PC-9 (cell line): ENCODE data around the gene SKP1. TPM values are rescaled to one million over a fixed set of nuclear protein-coding genes. Genes with fewer than 3 reads are reported as not detected.

ENCODE experiments used
- Bru-seq: library from RNA; stranded (reverse); fragments of 400-500 nt; gene quantifications from one replicate; lab custom pipeline; 2021; lab: Mats Ljungman, UMichigan
- BruChase-seq, 2 experiments: library from RNA; stranded (reverse); fragments of 400-500 nt; gene quantifications; one replicate each; lab custom pipeline; 2021; lab: Mats Ljungman, UMichigan
- BruUV-seq: library from RNA; stranded (reverse); fragments of 400-500 nt; replicated peaks from 2 replicates; lab custom pipeline; 2021; lab: Mats Ljungman, UMichigan
- CTCF ChIA-PET: fragments of 300-600 bp; sonication (Branson Sonifier 250); formaldehyde crosslinking; loops from one replicate; lab custom pipeline; 2022; ENCODE audit warnings: antibody characterized with exemption; lab: Charles Lee
- POLR2A ChIA-PET: fragments of 300-600 bp; sonication (Branson Sonifier 250); formaldehyde crosslinking; loops from one replicate; lab custom pipeline; 2022; ENCODE audit warnings: antibody characterized with exemption; ENCODE audit not compliant: unreplicated experiment; lab: Charles Lee
- DNase-seq, 2 experiments: peaks; one replicate each; pipeline versions ENCODE4 v3.0.0 to v3.0.0-alpha.2; 2015 to 2022; ENCODE audit warnings: mixed read lengths in 1 of 2
- H2AFZ ChIP-seq: fragments of 200-600 bp; sonication (generic); 2 replicates; pipeline ENCODE4 v1.8.1; 2017; ENCODE audit warnings: antibody characterized with exemption
- H3F3A ChIP-seq: fragments of 200-600 bp; sonication (generic); 2 replicates; pipeline ENCODE4 v1.8.1; 2017; ENCODE audit warnings: antibody characterized with exemption, mild to moderate bottlenecking, low read depth; ENCODE audit not compliant: insufficient read depth
- H3K27ac ChIP-seq: fragments of 200-600 bp; sonication (generic); 2 replicates; pipeline ENCODE4 v1.6.1; 2016; ENCODE audit warnings: mixed run types
- H3K27me3 ChIP-seq: fragments of 200-600 bp; sonication (generic); 2 replicates; pipeline ENCODE4 v1.6.1; 2016; ENCODE audit warnings: low read depth, mixed run types; ENCODE audit not compliant: insufficient read depth
- H3K36me3 ChIP-seq: fragments of 200-600 bp; sonication (generic); 2 replicates; pipeline ENCODE4 v1.6.1; 2016; ENCODE audit warnings: low read depth, mixed run types
- H3K4me1 ChIP-seq: fragments of 200-600 bp; sonication (generic); replicated peaks from 2 replicates; pipeline ENCODE4 v1.6.1; 2016; ENCODE audit warnings: mixed run types; ENCODE audit not compliant: insufficient read depth
- H3K4me2 ChIP-seq: fragments of 200-600 bp; sonication (generic); 2 replicates; pipeline ENCODE4 v1.6.1; 2017; ENCODE audit warnings: mixed run types
- H3K4me3 ChIP-seq: fragments of 200-600 bp; sonication (generic); 2 replicates; pipeline ENCODE4 v1.6.1; 2016; ENCODE audit warnings: mixed run types
- H3K79me2 ChIP-seq: fragments of 200-600 bp; sonication (generic); 2 replicates; pipeline ENCODE4 v1.6.1; 2017; ENCODE audit warnings: low read depth, mixed run types
- H3K9me2 ChIP-seq: fragments of 200-600 bp; sonication (generic); 2 replicates; pipeline ENCODE4 v1.8.1; 2017; ENCODE audit warnings: mild to moderate bottlenecking; ENCODE audit not compliant: insufficient read depth
- H3K9me3 ChIP-seq: fragments of 200-600 bp; sonication (generic); 2 replicates; pipeline ENCODE4 v1.8.1; 2016; ENCODE audit warnings: low read depth; ENCODE audit not compliant: insufficient read depth
- H4K20me1 ChIP-seq: fragments of 200-600 bp; sonication (generic); 2 replicates; pipeline ENCODE4 v1.8.1; 2017; ENCODE audit not compliant: insufficient read depth
- EZH2 ChIP-seq: fragments of 200-600 bp; sonication (generic); IDR thresholded peaks from 2 replicates; pipeline ENCODE4 v1.8.0; 2017; ENCODE audit warnings: antibody characterized with exemption, low read depth
- intact Hi-C: fragments of 100-400 bp; cut with micrococcal nuclease; formaldehyde crosslinking; loops from one replicate; pipeline ENCODE4 v1.10.0; 2022; ENCODE audit not compliant: unreplicated experiment
- long read RNA-seq: library from polyadenylated mRNA; stranded (forward); transcript quantifications from one replicate; pipeline ENCODE4 v2.0.0, GENCODE V29; 2022
- total RNA-seq: library from RNA; stranded (reverse); gene quantifications from 2 replicates; pipeline ENCODE4 v1.2.3, GENCODE V29; 2021
- TF ChIP-seq, protein P1 (sequence below): fragments of 200-600 bp; sonication (generic); conservative IDR thresholded peaks from 2 replicates; pipeline ENCODE4 v1.6.1; 2017; ENCODE audit warnings: mixed run types, antibody characterized with exemption, mild to moderate bottlenecking, moderate library complexity

The SKP1 gene
- 335 and 409 TPM in 2 replicates for total RNA-seq
- Bru-seq, nascent RNA = percentile 97 among the genes with signal in this experiment
- percentile 93 among the genes with signal in this experiment for BruChase-seq, experiment 1, labeled RNA remaining after a 2-hour chase
- BruChase-seq, experiment 2, labeled RNA remaining after a 6-hour chase = percentile 95 among the genes with signal in this experiment
- long read RNA-seq, full-length matches to known transcripts = 1,275 of 1,336 reads
- long read RNA-seq, partial matches to known transcripts = 45 of 1,336 reads
- long read RNA-seq, other reads (novel, unspliced or antisense) = 16 of 1,336 reads

DNA sequence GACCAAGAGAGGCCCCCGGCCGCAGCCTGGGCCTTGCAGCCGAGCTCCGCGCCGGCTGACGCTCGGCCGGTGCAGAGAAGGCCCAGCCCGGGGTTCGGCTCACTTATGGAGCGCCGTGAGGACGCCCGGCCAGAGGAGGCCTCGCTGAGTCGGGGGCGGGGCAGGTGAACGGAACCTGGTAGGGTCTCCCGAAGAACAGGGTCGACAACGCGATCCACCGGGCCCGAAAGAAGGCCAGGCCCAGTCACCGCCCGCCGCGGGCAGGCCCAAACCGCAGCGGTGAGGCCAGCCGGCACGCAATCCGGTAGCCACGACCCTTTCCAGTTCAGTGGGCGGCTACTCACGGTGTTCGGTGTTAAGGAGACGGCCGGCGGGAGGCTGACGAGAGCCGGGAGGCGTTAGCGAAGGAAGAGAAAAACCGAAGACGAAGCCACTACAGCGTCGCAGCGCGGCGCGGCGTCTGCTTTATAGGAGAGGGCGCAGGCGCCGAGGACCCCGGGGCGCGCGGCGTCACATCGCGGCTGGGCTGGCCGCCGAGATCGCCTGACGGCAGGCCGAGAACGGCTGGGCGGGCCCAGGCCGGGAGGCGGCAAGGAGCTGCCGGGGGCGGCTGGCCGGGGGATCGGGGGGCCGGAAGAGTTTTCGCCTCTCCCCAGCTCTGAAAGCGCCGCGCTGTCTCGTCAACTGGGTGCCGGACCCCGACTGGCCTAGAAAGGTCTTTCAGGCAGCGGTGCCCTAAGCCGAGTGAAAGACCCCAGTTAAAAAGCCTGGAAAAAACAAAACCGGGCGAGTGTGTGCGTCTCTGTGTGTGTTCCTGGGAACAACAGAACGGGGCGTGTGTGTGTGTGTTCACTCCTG, at the start of gene SKP1:
TSS of gene SKP1 (minus strand) at position 440 of the 858 bp plus-strand sequence. CDS start 2,928 bp downstream, outside the sequence.
- no peak for TF ChIP-seq EZH2
- TF ChIP-seq, protein P1, sequence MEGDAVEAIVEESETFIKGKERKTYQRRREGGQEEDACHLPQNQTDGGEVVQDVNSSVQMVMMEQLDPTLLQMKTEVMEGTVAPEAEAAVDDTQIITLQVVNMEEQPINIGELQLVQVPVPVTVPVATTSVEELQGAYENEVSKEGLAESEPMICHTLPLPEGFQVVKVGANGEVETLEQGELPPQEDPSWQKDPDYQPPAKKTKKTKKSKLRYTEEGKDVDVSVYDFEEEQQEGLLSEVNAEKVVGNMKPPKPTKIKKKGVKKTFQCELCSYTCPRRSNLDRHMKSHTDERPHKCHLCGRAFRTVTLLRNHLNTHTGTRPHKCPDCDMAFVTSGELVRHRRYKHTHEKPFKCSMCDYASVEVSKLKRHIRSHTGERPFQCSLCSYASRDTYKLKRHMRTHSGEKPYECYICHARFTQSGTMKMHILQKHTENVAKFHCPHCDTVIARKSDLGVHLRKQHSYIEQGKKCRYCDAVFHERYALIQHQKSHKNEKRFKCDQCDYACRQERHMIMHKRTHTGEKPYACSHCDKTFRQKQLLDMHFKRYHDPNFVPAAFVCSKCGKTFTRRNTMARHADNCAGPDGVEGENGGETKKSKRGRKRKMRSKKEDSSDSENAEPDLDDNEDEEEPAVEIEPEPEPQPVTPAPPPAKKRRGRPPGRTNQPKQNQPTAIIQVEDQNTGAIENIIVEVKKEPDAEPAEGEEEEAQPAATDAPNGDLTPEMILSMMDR = no peak
- Histone ChIP-seq H2AFZ (peak within 1 kb of the TSS; percentile 79), H3K4me1 (peaks cover 23% of the 10 kb centered on the region), H3K9me3 (no peaks in the 10 kb centered on the region), H3K27me3 (no peaks in the 10 kb centered on the region), H4K20me1 (peaks cover 42% of the 10 kb centered on the region), H3F3A (peaks cover 41% of the 10 kb centered on the region), H3K4me3 (peak within 1 kb of the TSS; percentile 93), H3K4me2 (peak within 1 kb of the TSS; percentile 92), H3K79me2 (peaks cover 50% of the 10 kb centered on the region), H3K9me2 (no peaks in the 10 kb centered on the region), H3K36me3 (peaks cover 14% of the 10 kb centered on the region; the same call in 1 of the 2 replicates), H3K27ac (peak within 1 kb of the TSS; percentile 93)
- ChIA-PET POLR2A (interaction anchor here (0.5 to 0.7 kb wide), 5 partner anchors 49 to 581 kb away, joined by 3 to 6 read pairs (median 4); partner anchors contain the start of gene PPP2CA), CTCF (no interaction called here)
- peak; percentile 59 to 84 for DNase-seq
- no TSS peak for BruUV-seq
- intact Hi-C loops = loop anchor here (1.0 to 5.0 kb wide), 5 partner anchors 51 to 561 kb away; partner anchors contain the start of genes CAMLG, PPP2CA and UBE2B

DNA sequence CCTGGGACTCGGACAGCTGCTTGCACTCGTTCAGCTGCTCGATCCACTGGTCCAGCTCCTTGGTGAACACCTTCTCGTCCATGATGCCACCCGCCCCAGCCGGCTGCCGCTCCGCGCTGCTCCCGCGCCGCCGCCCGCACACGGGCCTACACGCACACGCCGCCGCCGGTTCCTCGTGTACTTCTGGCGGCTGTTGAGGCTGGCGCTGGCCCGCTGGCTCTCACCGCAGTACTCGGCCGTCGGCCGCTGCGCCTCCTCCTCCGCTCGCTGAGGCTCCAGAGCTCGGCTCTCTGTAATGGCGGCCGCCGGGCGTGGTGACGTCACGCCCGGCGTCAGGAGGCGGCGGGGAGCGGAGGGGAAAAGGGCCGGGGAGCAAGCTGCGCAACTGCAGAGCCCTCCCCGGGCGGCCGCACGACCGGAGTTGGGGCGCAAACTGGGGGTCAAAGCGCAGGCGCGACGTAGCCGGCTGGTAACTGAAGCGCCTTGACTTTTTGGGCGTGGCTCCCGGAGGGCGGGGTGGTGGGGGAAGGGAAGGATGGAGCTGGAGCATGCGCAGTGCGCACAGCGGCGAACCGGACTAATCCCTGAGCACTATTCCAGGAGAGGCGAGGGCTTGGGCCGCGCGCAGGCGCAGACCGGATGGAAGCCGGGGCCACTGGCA, 49.2 kb upstream of the SKP1 start, which contains the start of gene PPP2CA:
TSS of gene PPP2CA (minus strand) at position 294 of the 661 bp plus-strand sequence. CDS start at position 82, 212 bp downstream.
- H3K27me3 ChIP-seq = no peaks in the 10 kb centered on the region
- no TSS peak for BruUV-seq
- peaks cover 20% of the 10 kb centered on the region for H3F3A ChIP-seq
- peaks cover 14% of the 10 kb centered on the region; the same call in 1 of the 2 replicates for H3K36me3 ChIP-seq
- peak within 1 kb of the TSS; percentile 92 for H2AFZ ChIP-seq
- no peaks in the 10 kb centered on the region for H3K9me3 ChIP-seq
- TF ChIP-seq, protein P1 = 0 out of 2 replicates have a peak, but pooled peaks have one; percentile 6
- TF ChIP-seq EZH2 = no peak
- peaks cover 36% of the 10 kb centered on the region for H3K4me1 ChIP-seq
- ChIA-PET CTCF (no interaction called here), POLR2A (interaction anchor here (0.5 to 1.3 kb wide), 9 partner anchors 21 to 406 kb away, joined by 3 to 25 read pairs (median 6); partner anchors contain the start of gene SKP1)
- H3K27ac ChIP-seq = peak within 1 kb of the TSS; percentile 95
- H3K4me3 ChIP-seq = peak within 1 kb of the TSS; percentile 79
- peaks cover 71% of the 10 kb centered on the region for H3K79me2 ChIP-seq
- peak within 1 kb of the TSS; percentile 100 for H3K4me2 ChIP-seq
- peak; percentile 92 to 100 for DNase-seq
- H4K20me1 ChIP-seq = peaks cover 39% of the 10 kb centered on the region
- no peaks in the 10 kb centered on the region for H3K9me2 ChIP-seq
- intact Hi-C loops = loop anchor here (1.0 to 5.0 kb wide), 5 partner anchors 21 to 146 kb away; partner anchors contain the start of genes SKP1 and UBE2B
